Activated naive CD8-positive, alpha-beta T cell treated with anti-CD3 and anti-CD28 coated beads, Interleukin-2, amount 50 U/mL, for 16 hours (primary cell): ENCODE results near the gene OR2B2.
"Not testable (repeated sequence)": the region's sequence is repeated elsewhere in the genome, so short reads cannot be mapped to it uniquely, and the experiment has no call there.

Experiments
- DNase-seq: peaks from one replicate; pipeline ENCODE4 v3.0.0-alpha.2; 2020; ENCODE audit warnings: low read depth, low spot score

Gene OR2B2

DNA sequence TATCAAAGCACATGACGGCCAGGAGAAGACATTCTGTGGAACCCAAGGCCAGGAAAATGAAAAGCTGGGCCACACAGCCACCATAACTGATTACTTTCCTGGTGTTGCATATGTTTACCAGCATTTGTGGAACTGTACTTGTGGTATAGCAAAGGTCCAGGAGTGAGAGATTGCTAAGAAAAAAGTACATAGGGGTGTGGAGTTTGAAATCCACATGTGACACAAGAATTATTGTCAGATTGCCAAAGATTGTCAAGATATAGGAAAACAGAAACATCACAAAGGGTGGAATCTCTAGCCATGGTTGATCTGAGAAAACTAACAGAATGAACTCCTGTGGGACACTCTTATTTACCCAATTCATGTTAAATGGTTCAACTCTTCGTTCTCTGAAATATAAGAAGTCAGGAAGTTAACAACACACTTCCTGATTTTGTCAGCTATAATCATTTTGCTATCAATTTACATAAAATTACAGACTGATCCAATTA lies at the start of gene OR2B2:
Gene OR2B2 (minus strand): TSS at position 441 of the 491 bp plus-strand sequence. CDS start 77 bp downstream, at position 364.
- DNase-seq: no peak

DNA sequence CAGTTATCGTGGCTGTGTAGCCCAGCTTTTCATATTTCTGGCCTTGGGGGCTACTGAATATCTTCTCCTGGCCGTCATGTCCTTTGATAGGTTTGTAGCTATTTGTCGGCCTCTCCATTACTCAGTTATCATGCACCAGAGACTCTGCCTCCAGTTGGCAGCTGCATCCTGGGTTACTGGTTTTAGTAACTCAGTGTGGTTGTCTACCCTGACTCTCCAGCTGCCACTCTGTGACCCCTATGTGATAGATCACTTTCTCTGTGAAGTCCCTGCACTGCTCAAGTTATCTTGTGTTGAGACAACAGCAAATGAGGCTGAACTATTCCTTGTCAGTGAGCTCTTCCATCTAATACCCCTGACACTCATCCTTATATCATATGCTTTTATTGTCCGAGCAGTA lies 45.3 kb upstream of the OR2B2 start:
- no peak for DNase-seq

DNA sequence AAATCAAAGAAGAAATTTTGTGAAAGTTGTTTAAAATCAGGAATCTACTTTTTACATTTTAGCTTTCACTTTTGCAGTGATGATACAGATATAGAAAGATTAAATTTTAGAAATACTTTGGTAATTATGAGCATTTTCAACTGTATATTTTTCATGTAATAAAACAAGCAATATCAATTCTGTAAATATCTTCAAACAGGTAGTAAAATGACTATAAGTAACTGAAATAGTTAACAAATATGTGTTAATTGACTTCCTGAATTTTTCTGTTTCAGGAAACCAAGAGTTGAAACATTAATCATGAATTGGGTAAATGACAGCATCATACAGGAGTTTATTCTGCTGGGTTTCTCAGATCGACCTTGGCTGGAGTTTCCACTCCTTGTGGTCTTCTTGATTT lies 44.7 kb upstream of the OR2B2 start, which contains the start of gene OR2B6:
Gene OR2B6 (plus strand): TSS at position 301 of the 400 bp plus-strand sequence. CDS start 0 bp downstream, at position 301.
- DNase-seq: no peak

DNA sequence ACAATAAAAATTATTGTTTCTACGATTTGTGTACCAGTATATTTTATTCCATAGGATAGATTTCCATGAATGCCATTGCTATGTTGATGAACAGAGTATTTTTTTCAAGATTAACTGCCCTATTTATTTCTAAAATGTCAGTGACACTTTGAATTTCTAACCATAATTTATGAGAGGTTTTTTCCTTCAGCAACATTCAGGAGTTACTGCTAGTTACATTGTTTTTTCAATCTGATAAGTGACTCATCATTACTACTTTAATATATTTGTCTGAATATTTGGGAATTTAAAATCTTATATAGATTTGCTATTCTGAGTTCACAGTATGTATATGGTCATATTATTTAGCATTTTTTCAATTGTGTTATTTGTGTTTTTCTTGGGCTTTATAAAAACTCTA lies 38.8 kb upstream of the OR2B2 start:
- DNase-seq: no peak

DNA sequence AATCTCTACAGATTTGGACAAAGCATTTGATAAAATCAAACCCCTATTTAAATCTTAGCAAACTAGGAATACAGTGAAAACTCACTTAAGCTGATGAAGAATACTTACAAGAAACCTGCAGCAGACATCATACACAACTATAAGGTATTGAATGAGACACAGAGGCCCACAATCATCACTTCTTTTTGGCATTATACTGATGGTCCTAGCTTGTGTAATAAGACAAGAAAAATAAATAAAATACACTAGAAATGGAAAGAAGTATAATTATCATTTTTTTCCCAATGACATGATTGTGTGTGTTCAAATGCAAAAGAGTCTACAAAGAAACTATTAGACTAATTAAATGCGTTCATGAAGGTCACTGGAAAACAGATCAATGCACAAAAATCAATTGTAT lies 36.0 kb upstream of the OR2B2 start:
- no peak for DNase-seq

DNA sequence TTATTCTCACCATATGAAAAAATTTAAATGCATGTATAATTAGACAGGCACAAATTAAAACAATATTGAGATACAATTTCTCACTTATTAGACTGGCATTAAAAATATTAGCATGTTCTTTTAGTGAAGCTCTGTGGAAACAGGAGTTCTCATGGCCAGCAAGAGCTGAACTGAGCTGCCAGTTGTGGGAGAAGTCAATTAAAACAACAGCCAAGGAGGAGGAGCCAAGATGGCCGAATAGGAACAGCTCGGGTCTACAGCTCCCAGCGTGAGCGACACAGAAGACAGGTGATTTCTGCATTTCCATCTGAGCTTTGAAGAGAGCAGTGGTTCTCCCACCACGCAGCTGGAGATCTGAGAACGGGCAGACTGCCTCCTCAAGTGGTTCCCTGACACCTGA lies 30.9 kb upstream of the OR2B2 start:
- not testable (repeated sequence) for DNase-seq

DNA sequence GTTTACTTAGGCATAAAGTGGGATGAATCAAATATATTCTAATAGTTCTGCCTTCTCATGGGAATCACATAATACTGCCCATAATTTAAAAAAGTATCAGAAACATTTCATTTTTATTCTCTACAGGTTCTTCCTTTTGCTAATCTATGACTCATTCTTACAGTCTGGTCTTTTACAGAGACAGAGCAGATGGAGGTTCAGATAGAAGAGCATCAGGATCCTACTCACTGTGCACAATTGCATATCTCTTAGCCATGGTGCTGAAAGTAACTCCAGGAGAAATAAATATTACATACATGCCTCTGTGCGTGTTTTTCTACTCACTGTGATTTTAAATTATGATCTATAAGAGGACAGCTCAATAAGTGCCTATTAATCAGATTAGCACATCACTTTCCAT lies 28.6 kb upstream of the OR2B2 start:
- no peak for DNase-seq

DNA sequence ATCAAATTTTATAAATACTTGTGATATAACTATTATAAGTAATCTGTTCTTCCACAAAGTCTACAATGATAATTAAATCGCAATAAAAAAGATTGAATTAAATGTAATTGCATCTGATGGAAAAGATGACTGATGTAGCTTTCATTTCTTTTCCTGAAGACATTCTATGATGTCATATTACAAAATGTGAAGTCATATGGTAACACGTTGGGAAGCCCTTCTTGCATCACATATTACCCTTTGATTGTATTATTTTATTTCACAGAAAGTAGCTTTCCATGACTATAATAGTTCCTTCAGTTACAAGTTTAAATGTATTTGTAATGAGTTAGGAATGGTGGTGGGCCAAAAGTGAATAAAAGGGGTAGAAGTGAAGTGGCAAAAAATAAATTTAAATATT lies 19.0 kb upstream of the OR2B2 start:
- DNase-seq: no peak

DNA sequence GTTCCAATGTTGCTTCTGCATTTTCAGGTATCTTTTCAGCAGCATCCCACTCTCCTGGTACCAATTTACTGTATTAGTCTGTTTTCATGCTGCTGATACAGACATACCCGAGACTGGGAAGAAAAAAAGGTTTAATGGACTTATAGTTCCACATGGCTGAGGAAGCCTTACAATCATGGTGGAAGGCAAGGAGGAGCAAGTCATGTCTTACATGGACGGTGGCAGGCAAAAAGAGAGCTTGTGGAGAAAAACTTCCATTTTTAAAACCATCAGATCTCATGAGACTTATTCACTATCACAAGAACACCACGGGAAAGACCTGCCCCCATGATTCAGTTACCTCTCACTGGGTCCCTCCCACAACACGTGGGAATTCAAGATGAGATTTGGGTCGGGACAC lies 17.7 kb upstream of the OR2B2 start:
- DNase-seq: not testable (repeated sequence)

DNA sequence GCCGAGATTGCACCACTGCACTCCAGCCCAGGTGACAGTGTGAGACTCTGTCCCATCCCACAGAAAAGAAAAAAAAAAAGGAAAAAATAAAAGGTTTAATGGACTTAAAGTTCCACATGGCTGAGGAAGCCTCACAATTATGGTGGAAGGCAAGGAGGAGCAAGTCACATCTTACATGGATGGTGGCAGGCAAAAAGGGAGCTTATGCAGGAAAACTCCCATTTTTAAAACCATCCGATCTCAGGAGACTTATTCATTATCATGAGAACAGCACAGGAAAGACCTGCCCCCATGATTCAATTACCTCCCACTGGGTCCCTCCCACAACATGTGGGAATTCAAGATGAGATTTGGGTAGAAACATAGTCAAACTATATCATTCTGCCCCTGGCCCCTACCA lies 15.8 kb upstream of the OR2B2 start:
- DNase-seq: not testable (repeated sequence)

DNA sequence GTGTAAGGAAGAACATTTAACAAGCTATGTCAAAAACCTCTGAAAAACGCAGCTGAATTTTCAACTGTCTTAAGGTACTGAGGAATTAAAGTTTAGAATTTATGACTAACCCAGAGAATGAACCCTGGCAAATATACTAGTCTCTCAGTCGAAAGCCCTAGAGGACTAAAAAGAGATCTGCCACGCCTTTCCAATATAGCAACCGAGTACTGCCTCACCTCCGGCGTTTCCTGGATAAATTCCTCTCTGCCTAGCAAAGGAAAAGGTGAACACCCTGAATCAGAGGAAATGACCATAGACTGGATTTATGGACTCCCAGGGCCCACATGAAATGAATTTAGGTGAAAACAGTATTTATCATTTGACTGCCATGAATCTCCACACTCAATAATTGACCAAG lies 12.0 kb upstream of the OR2B2 start:
- no peak for DNase-seq

DNA sequence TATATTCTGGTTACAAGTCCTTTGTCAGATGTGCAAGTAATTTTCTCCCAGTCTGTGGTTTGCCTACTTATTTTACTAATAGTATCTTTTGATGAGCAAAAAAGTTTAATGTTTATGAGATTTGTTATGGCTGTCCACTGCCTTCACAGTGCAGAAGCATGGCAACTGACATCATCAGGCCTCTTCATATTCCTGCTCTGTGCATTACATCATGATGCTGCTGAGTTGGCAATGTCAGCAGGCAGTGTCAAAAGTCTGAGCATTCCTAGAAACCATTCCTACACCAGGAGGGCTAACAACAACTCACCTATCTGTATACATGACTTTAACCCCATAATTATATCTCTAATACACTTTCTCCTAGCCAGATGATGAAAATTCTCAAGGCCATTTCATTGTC lies 10.8 kb upstream of the OR2B2 start:
- no peak for DNase-seq

DNA sequence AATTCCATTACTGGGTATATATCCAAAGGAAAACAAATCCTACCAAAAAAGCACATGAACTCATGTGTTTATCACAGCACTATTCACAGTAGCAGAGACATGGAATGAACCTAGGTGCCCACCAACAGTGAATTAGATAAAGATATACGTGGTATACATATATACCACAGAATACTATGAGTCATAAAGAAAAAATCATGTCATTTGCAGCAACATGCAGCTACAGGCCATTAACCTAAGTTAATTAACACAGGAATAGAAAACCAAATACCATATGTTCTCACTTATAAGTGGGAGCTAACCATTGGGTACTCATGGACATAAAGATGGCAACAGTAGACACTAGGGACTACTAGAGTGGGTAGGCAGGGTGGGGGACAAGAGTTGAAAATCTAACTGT lies 4.2 kb downstream of the OR2B2 start:
- DNase-seq: no peak

DNA sequence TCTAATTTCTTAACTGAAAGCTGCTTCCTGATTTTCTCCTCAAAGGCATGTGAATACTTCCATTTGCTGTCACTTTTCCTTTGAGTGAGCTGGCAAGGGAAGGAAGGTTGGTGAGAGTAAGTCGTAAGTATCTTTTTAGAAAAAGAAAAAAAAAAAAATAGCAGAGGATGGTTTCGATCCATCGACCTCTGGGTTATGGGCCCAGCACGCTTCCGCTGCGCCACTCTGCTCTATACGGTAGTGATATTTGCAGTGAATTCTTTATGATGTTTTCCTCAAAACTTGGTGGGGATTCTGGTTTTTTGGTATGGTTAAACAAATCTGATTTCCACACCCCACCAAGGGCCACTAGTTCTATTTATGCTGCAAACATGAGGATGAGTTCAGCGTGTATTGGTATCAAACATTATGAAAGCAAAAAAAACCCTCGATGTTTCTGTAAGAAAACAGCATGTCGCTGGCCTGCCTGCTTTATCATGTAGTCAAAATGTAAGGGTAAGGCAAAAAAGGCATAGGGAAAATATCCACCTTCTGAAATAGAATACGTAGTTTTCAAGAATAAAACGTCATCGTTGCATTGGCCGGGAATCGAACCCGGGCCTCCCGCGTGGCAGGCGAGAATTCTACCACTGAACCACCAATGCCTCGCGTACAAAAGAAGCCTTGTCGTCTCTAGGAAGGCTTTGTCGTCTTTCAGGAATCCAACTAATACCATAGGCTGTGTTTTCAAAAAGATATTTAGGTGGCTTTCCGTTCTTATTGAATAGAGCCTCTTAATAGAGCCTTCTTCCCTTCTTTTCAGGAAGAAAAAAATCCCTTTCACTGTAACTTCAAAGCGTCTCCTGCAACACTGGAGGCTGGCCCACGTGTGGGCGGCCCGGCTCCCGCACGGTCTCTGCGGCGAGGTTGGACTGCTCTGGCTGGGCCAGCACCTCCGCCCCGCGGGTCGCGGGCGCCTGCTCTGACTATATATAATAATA lies 9.6 kb downstream of the OR2B2 start:
- peak; percentile 80 for DNase-seq

DNA sequence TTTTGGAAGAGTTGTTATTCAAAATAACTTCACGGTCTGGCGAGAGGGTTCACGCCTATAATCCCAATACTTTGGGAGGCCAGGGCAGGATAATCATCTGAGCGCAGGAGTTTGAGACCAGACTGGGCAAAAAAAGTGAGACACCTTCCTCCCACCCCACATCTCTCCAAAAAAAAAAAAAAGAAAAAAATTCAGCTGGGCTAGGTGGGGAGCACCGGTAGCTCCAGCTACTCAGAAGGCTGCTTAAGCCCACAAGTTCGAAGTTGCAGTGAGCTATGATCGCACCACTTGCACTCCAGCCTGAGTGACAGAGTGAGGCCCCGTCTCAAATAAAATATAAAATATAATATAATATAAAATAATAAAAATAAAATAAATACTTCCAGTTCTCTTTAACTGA lies 10.4 kb downstream of the OR2B2 start:
- DNase-seq: no peak

DNA sequence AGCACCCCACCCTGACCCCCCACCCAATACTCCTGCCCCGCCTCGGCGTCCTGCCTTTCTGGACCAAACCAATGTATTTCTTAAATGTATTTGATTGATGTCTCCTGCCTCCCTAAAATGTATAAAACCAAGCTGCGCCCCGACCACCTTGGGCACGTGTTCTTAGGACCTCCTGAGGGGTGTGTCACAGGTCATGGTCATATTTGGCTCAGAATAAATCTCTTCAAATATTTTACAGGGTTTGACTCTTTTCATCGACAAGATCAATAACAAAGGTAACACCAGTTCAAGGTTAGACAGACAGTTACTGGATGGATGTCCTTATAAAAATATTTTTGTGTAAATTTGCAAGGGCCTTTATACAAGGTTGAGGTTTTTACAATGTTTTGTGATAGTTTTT lies 12.0 kb downstream of the OR2B2 start:
- DNase-seq: not testable (repeated sequence)

DNA sequence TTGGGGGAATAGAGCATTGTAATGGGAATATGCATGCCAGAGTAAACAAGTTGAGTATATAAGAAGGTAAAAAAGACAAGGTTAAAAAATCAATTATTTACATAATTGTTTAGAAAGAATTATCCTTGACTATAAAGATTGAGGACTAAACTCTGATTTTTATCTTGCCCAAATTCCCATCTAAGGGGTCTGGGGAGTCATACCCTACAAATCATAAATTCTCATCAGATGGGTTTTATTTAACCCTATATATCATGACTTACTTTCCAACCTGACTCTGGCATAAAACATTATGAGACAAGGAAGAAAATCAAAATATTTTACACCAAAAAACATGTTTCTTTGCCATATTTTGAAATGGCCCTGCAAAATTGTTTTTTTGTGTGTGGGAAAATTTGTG lies 12.7 kb downstream of the OR2B2 start:
- DNase-seq: no peak

DNA sequence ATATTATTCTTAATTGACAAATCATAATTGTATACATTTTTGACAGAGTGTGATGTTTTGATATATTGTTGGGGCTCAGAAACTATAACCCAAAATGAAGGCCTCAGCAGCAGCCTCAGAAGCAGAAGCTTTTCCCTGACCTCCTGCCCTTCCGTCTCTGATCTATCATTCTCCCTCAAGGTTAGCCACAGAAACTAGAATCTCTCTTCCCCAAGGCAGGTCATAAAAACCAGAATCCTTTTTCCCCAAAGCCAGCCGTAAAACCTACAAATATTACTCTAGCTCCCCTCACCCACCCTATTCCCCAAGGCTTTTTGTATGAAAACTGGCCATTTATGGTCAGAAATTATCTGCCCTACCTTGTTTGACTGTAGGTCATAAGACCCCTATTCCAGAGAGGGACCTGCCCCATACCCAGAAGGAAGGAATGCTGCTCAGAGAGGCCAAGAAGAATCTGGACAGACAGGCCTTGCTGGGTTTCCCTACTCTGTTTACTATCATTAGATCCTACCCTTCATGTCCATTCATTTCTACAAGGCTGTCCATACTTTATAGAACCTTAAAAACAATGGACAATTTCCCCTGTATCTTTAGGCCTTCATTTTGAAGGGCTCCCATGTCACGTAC lies 14.5 kb downstream of the OR2B2 start:
- no peak for DNase-seq

DNA sequence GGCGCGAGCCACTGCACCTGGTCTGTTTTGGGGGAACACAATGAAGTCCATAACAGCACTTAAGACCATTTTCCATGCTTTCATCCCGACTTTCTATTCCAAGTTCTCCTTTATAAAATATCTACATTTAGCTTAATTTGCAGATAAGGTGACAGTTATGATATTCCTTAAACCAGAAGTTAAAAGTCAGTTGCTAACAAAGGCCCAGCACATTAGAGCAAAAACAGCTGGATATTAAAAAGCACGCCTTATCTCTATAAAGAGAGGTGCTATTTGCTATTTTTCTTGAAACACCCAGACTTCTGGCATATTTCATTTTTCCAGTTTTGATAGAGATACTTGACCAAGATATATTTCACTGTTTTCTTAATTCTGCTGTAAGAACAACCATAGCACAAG lies 15.8 kb downstream of the OR2B2 start:
- DNase-seq: no peak

DNA sequence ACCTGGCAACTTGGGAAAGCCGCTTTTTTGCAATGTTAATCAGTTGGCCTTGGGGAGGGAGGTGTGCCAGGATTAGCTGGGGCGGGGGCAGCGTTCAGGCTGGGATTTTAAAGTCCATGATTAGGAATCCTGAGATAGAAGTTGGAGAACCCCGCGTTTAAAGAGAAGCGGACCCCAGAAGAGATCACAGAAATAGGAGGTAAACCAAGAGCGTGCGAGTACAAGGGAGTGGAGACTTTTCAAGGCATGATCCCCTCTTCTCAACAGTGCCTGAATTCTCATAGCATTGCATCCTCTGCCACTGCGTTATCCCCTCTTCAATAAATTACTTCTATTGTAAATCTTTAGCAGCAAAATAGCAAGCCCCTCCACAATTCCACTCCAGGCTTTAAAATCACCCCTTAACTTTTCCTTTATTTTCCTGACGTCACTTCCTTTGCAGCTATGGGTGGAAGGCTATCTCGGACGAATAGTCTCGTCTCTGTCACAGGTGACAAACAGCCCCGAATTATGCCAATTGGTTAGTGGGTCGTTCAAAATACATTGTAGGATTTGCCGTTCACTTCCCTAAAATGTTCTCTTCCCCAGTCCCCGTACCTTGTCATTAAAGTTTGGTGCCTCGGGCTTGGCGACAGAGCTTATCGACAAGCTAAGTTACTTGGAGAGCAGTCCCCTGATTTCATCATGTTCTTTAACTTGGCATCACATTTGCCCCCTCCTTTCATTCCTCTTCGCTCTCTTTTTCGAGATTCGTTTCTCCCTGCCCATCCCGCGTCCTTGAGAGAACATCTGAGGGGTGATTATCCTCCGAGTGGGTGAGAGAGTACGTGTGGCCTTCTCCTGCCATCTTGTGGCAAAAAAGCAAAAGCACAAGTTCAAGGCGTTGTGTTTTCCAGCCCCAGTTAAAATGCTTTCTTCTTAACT lies 17.1 kb downstream of the OR2B2 start:
- DNase-seq: no peak
